Esophagus muscularis mucosa (tissue), 4 donors: ENCODE measurements around the gene METRNL. TPM values are rescaled to one million over a fixed set of nuclear protein-coding genes. Genes with fewer than 3 reads are reported as not detected.
A peak's percentile ranks its signal among the peaks of the same experiment; 100 is the strongest.
"Not testable (repeated sequence)": the region's sequence is repeated elsewhere in the genome, so short reads cannot be mapped to it uniquely, and the experiment has no call there.

Experiments
- DNase-seq: peaks from one replicate; pipeline ENCODE4 v3.0.0-alpha.2; 2017; ENCODE audit errors: extremely low spot score
- H3K27ac ChIP-seq, 4 donors: fragments of 200-600 bp; sonication (generic); replicated peaks in 1 of 4; 1 replicate in 3 of 4; 2 replicates in 1 of 4; pipeline ENCODE4 v1.5.1; 2016 to 2019; ENCODE audit warnings: mild to moderate bottlenecking in 1 of 4
- H3K27me3 ChIP-seq, 4 donors: fragments of 200-600 bp; sonication (generic); one replicate each; pipeline versions ENCODE4 v1.5.1 to v1.6.0; 2016 to 2019
- H3K36me3 ChIP-seq, 4 donors: fragments of 200-600 bp; sonication (generic); one replicate each; pipeline ENCODE4 v1.5.1; 2016 to 2019
- H3K4me1 ChIP-seq, 4 donors: fragments of 200-600 bp; sonication (generic); one replicate each; pipeline ENCODE4 v1.5.1; 2016 to 2019
- H3K4me3 ChIP-seq, 4 donors: fragments of 200-600 bp; sonication (generic); 1 replicate in 2 of 4; 2 replicates in 2 of 4; pipeline ENCODE4 v1.5.1; 2016 to 2019; ENCODE audit warnings: mild to moderate bottlenecking in 4 of 4, moderate library complexity in 1 of 4
- H3K9me3 ChIP-seq, 4 donors: fragments of 200-600 bp; sonication (generic); 1 replicate in 3 of 4; 2 replicates in 1 of 4; pipeline ENCODE4 v1.5.1; 2016 to 2019
- EP300 ChIP-seq: sonication (generic); formaldehyde crosslinking; IDR thresholded peaks from one replicate; pipeline ENCODE4 v1.6.1; 2017; ENCODE audit warnings: antibody characterized with exemption
- POLR2A ChIP-seq: fragments of 450-650 bp; IDR thresholded peaks from one replicate; pipeline ENCODE4 v1.6.1; 2017; ENCODE audit warnings: antibody characterized with exemption, moderate library complexity, mild to moderate bottlenecking, low read depth
- POLR2AphosphoS5 ChIP-seq, 2 donors: sonication (generic); formaldehyde crosslinking; IDR thresholded peaks; one replicate each; pipeline ENCODE4 v1.6.1; 2017; ENCODE audit warnings: antibody characterized with exemption in 2 of 2
- WGBS: methylation state at CpG from one replicate; pipeline ENCODE4 v1.1.5; 2018; 5-methylcytosine and 5-hydroxymethylcytosine counted together
- intact Hi-C: fragments of 100-400 bp; cut with DNase I; formaldehyde crosslinking; loops from one replicate; pipeline ENCODE4 v1.15.1; 2023
- total RNA-seq, 4 donors: library from RNA; depleted of rRNA; stranded (reverse); fragments of >200 nt; gene quantifications; one replicate each; pipeline versions ENCODE4 v1.1.0 to v1.2.1, GENCODE V29; 2016
- TF ChIP-seq, protein P1 (sequence below), 3 experiments: fragments of 200-600 bp in 2 of 3; fragments of 450-650 bp in 1 of 3; sonication (generic) in 2 of 3; IDR thresholded peaks; one replicate each; pipeline ENCODE4 v1.5.1; 2017 to 2019; ENCODE audit warnings: antibody characterized with exemption in 3 of 3, mild to moderate bottlenecking in 2 of 3, moderate library complexity in 1 of 3

Gene METRNL
- 100 to 1,000 TPM in 1 of 4 donors, 10 to 100 TPM in 3; 36.5 to 124 (median 61.5) TPM for total RNA-seq

DNA sequence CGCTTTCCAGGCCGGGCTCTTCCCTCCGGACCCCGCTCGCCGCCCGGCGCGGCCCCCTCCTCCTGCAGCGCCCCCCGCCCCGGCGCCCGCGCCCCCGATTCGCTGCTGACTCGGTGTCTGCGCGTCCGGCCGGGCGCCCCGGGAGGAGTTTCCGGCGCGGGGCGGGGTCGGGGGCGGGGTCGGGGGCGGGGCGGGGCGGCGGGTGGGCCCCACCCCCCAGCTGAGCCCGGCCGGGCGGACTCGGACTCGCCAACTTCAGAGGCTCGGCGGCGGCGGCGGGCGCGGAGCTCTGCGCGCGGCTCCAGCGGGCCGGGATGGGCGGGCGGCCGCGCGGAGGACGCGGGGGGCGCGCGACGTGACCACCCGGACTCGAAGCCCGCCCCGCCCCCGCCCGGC lies at the start of gene METRNL:
Gene METRNL (plus strand): TSS at position 258 of the 396 bp plus-strand sequence. CDS start 207 bp downstream, outside the sequence.
- DNase-seq, result no peak
- Histone ChIP-seq H3K27me3 (peaks cover 0 to 7% (median 0%) of the 10 kb centered on the region in 4 donors), H3K9me3 (no peaks in the 10 kb centered on the region), H3K4me3 (peak within 1 kb of the TSS; percentile 77 to 93 (median 87)), H3K4me1 (peaks cover 40 to 55% (median 51%) of the 10 kb centered on the region in 4 donors), H3K36me3 (peaks cover 0 to 2% (median under 1%) of the 10 kb centered on the region in 4 donors), H3K27ac (peak within 1 kb of the TSS; percentile 87 to 94 (median 92))
- no CpG with 5 or more reads among the region's 69 CpGs for WGBS
- TF ChIP-seq POLR2A (no peak), EP300 (no peak), POLR2AphosphoS5 (IDR thresholded peaks at IDR 0.05) (peak; percentile 65 to 89)
- intact Hi-C loops, result loop anchor here (2.0 kb wide), 1 partner anchor 27 kb away; no protein-coding TSS in a partner anchor

- TF ChIP-seq EP300 (no peak), POLR2A (no peak), POLR2AphosphoS5 (IDR thresholded peaks at IDR 0.05) (no peak)
- TF ChIP-seq, protein P1, sequence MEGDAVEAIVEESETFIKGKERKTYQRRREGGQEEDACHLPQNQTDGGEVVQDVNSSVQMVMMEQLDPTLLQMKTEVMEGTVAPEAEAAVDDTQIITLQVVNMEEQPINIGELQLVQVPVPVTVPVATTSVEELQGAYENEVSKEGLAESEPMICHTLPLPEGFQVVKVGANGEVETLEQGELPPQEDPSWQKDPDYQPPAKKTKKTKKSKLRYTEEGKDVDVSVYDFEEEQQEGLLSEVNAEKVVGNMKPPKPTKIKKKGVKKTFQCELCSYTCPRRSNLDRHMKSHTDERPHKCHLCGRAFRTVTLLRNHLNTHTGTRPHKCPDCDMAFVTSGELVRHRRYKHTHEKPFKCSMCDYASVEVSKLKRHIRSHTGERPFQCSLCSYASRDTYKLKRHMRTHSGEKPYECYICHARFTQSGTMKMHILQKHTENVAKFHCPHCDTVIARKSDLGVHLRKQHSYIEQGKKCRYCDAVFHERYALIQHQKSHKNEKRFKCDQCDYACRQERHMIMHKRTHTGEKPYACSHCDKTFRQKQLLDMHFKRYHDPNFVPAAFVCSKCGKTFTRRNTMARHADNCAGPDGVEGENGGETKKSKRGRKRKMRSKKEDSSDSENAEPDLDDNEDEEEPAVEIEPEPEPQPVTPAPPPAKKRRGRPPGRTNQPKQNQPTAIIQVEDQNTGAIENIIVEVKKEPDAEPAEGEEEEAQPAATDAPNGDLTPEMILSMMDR (IDR thresholded peaks at IDR 0.05), result no peak
- Histone ChIP-seq H3K4me1 (no peaks in the 10 kb centered on the region), H3K4me3 (no peak overlapping the region), H3K36me3 (peaks cover 0 to 10% (median 5%) of the 10 kb centered on the region in 4 donors), H3K27ac (no peak overlapping the region), H3K9me3 (no peaks in the 10 kb centered on the region), H3K27me3 (no peaks in the 10 kb centered on the region)
- DNase-seq, result no peak
- 91% methylated on average over 22 of the region's 23 CpGs for WGBS
- intact Hi-C loops, result no loop called here
Measured at GRCh38 chr17:83030432-83030831, 49.0 kb upstream of the METRNL start.

- intact Hi-C loops, result no loop called here
- 93% methylated on average over 22 of the region's 35 CpGs for WGBS
Measured at GRCh38 chr17:83031321-83031945, 48.0 kb upstream of the METRNL start.

GRCh38 chr17:83031946-83032451 lies 47.4 kb upstream of the METRNL start:
- intact Hi-C loops, H3K4me1 ChIP-seq, DNase-seq, H3K9me3 ChIP-seq, H3K27me3 ChIP-seq, H3K4me3 ChIP-seq, H3K27ac ChIP-seq: not testable (repeated sequence)
- peaks cover 0 to 23% (median 17%) of the 10 kb centered on the region in 4 donors for H3K36me3 ChIP-seq
- WGBS, result 93% methylated on average over 27 of the region's 33 CpGs

More at GRCh38 chr17:83031321-83031945, 48.0 kb upstream of the METRNL start:
- H3K9me3 ChIP-seq, result no peaks in the 10 kb centered on the region
- H3K4me1 ChIP-seq, result no peaks in the 10 kb centered on the region
- H3K27ac ChIP-seq, result no peak overlapping the region
- H3K27me3 ChIP-seq, result no peaks in the 10 kb centered on the region
- TF ChIP-seq, protein P1 (IDR thresholded peaks at IDR 0.05), result no peak
- TF ChIP-seq POLR2AphosphoS5 (IDR thresholded peaks at IDR 0.05) (no peak), POLR2A (no peak)
- DNase-seq, result no peak
- H3K4me3 ChIP-seq, result no peak overlapping the region
- peaks cover 0 to 17% (median 13%) of the 10 kb centered on the region in 4 donors for H3K36me3 ChIP-seq

GRCh38 chr17:83032781-83033180 lies 46.6 kb upstream of the METRNL start:
- Histone ChIP-seq H3K27ac (no peak overlapping the region), H3K27me3 (no peaks in the 10 kb centered on the region), H3K36me3 (peaks cover 0 to 31% (median 25%) of the 10 kb centered on the region in 4 donors), H3K4me3 (no peak overlapping the region), H3K9me3 (no peaks in the 10 kb centered on the region), H3K4me1 (no peaks in the 10 kb centered on the region)
- no peak for DNase-seq
- 94% methylated on average over 18 of the region's 18 CpGs for WGBS
- intact Hi-C loops, result no loop called here
- TF ChIP-seq POLR2A, result no peak
- TF ChIP-seq EP300, result no peak
- TF ChIP-seq, protein P1 (IDR thresholded peaks at IDR 0.05), result no peak
- TF ChIP-seq POLR2AphosphoS5 (IDR thresholded peaks at IDR 0.05), result no peak
